GM12878 (cell line): Measurements from ENCODE around the gene IQCH.

Experiments used
- CTCF ChIP-seq, 3 experiments: IDR thresholded peaks in 2 of 3; conservative IDR thresholded peaks in 1 of 3; 2 replicates each; pipeline ENCODE4 v1.5.1; 2011; ENCODE audit warnings: low read depth in 3 of 3, low read length in 3 of 3, mild to moderate bottlenecking in 3 of 3, control low read depth in 2 of 3, moderate library complexity in 2 of 3, inconsistent platforms in 1 of 3, mixed read lengths in 1 of 3; ENCODE audit not compliant: control insufficient read depth in 2 of 3, insufficient read depth in 1 of 3; ENCODE audit errors: extremely low read depth in 1 of 3
- ELK1 ChIP-seq: IDR thresholded peaks from 2 replicates; pipeline ENCODE4 v1.6.1; 2012; ENCODE audit warnings: low read depth, low read length, improper control_type of control experiment
- EP300 ChIP-seq, 2 experiments: fragments of 150-350 bp in 1 of 2; IDR thresholded peaks; 2 replicates each; pipeline ENCODE4 v1.6.1; 2011 to 2012; ENCODE audit warnings: low read depth in 2 of 2, low read length in 2 of 2, borderline replicate concordance in 1 of 2, improper control_type of control experiment in 1 of 2, inconsistent platforms in 1 of 2; ENCODE audit not compliant: control insufficient read depth in 1 of 2
- IRF3 ChIP-seq: fragments of 450-650 bp; IDR thresholded peaks from 2 replicates; pipeline ENCODE4 v1.6.1; 2014; ENCODE audit warnings: mild to moderate bottlenecking
- JUND ChIP-seq: IDR thresholded peaks from 2 replicates; pipeline ENCODE4 v1.6.1; 2012; ENCODE audit warnings: low read depth, mild to moderate bottlenecking, low read length, improper control_type of control experiment, moderate library complexity
- MEF2A ChIP-seq: IDR thresholded peaks from 2 replicates; pipeline ENCODE4 v1.6.1; 2011; ENCODE audit warnings: low read depth, mild to moderate bottlenecking, low read length, moderate library complexity; ENCODE audit not compliant: insufficient read depth
- POLR2A ChIP-seq: IDR thresholded peaks from 2 replicates; pipeline ENCODE4 v1.6.1; 2011; ENCODE audit warnings: low read depth, mild to moderate bottlenecking, low read length
- POLR2AphosphoS5 ChIP-seq: IDR thresholded peaks from 2 replicates; pipeline ENCODE4 v1.6.1; 2011; ENCODE audit warnings: mild to moderate bottlenecking, low read length, inconsistent platforms
- RCOR1 ChIP-seq: conservative IDR thresholded peaks from 2 replicates; pipeline ENCODE4 v1.6.1; 2012; ENCODE audit warnings: low read depth, low read length, improper control_type of control experiment
- SUZ12 ChIP-seq: fragments of 200-600 bp; sonication (generic); IDR thresholded peaks from one replicate; pipeline ENCODE4 v1.6.1; 2018; ENCODE audit warnings: antibody characterized with exemption, mild to moderate bottlenecking; ENCODE audit not compliant: unreplicated experiment
- TARDBP ChIP-seq: IDR thresholded peaks from 2 replicates; pipeline ENCODE4 v1.6.1; 2016; ENCODE audit warnings: borderline replicate concordance
- TCF12 ChIP-seq: IDR thresholded peaks from 2 replicates; pipeline ENCODE4 v1.6.1; 2011; ENCODE audit warnings: low read depth, mild to moderate bottlenecking, low read length
- YY1 ChIP-seq: IDR thresholded peaks from 2 replicates; pipeline ENCODE4 v1.6.1; 2011; ENCODE audit warnings: low read depth, mild to moderate bottlenecking, low read length
- ZBTB33 ChIP-seq: fragments of 450-650 bp; IDR thresholded peaks from 2 replicates; pipeline ENCODE4 v1.6.1; 2017; ENCODE audit warnings: mild to moderate bottlenecking

GRCh38 chr15:67386947-67387346 lies 132.4 kb downstream of the IQCH start:
- TF ChIP-seq CTCF (IDR thresholded peaks at IDR 0.05 in 2 of 3, conservative IDR thresholded peaks at IDR 0.05 in 1 of 3; ENCODE audit: control insufficient read depth in 2 of 3, extremely low read depth in 1 of 3, insufficient read depth in 1 of 3, low read depth in 3 of 3, low read length in 3 of 3) (no peak), JUND (no peak), ELK1 (no peak), MEF2A (no peak), POLR2AphosphoS5 (no peak), ZBTB33 (no peak), TCF12 (no peak), EP300 (IDR thresholded peaks at IDR 0.05; ENCODE audit: borderline replicate concordance in 1 of 2, control insufficient read depth in 1 of 2, low read depth in 2 of 2, low read length in 2 of 2) (no peak), YY1 (no peak), POLR2A (no peak), TARDBP (no peak), IRF3 (no peak), RCOR1 (no peak), SUZ12 (no peak)
